Epithelial cell of esophagus (primary cell): ENCODE measurements around the gene TRAPPC12.
"Not testable (repeated sequence)": the region's sequence is repeated elsewhere in the genome, so short reads cannot be mapped to it uniquely, and the experiment has no call there.

Source experiments
- DNase-seq: peaks from one replicate; pipeline ENCODE4 v3.0.0; 2010; ENCODE audit warnings: low read depth
- H3K4me3 ChIP-seq: 2 replicates; pipeline ENCODE4 v1.5.1; 2011; ENCODE audit warnings: mild to moderate bottlenecking, low read length, control low read depth
- TF ChIP-seq, protein P1 (sequence below): IDR thresholded peaks from 2 replicates; pipeline ENCODE4 v1.5.1; 2011; ENCODE audit warnings: low read depth, mild to moderate bottlenecking, low read length, control low read depth, inconsistent platforms; ENCODE audit not compliant: insufficient read depth; ENCODE audit errors: missing control alignments

TRAPPC12 gene

GRCh38 chr2:3500326-3500899 lies 120.9 kb downstream of the TRAPPC12 start:
- no peak overlapping the region for H3K4me3 ChIP-seq
- TF ChIP-seq, protein P1, sequence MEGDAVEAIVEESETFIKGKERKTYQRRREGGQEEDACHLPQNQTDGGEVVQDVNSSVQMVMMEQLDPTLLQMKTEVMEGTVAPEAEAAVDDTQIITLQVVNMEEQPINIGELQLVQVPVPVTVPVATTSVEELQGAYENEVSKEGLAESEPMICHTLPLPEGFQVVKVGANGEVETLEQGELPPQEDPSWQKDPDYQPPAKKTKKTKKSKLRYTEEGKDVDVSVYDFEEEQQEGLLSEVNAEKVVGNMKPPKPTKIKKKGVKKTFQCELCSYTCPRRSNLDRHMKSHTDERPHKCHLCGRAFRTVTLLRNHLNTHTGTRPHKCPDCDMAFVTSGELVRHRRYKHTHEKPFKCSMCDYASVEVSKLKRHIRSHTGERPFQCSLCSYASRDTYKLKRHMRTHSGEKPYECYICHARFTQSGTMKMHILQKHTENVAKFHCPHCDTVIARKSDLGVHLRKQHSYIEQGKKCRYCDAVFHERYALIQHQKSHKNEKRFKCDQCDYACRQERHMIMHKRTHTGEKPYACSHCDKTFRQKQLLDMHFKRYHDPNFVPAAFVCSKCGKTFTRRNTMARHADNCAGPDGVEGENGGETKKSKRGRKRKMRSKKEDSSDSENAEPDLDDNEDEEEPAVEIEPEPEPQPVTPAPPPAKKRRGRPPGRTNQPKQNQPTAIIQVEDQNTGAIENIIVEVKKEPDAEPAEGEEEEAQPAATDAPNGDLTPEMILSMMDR = no peak
- DNase-seq = no peak

DNA sequence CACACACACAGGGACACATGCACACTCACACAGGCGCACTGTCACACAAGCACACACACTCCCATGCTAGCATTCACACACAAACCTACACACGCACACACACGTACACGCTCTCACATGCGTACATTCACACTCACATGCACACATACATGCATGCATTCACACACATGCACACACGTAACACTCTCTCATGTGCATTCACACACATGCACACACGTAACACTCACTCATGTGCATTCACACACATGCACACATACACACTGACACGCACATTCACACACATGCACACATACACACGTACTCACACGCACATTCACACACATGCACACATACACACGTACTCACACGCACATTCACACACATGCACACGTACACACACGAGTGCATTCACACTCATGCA lies 123.6 kb downstream of the TRAPPC12 start:
- DNase-seq = no peak
- no peak overlapping the region for H3K4me3 ChIP-seq
- TF ChIP-seq, protein P1 = no peak

DNA sequence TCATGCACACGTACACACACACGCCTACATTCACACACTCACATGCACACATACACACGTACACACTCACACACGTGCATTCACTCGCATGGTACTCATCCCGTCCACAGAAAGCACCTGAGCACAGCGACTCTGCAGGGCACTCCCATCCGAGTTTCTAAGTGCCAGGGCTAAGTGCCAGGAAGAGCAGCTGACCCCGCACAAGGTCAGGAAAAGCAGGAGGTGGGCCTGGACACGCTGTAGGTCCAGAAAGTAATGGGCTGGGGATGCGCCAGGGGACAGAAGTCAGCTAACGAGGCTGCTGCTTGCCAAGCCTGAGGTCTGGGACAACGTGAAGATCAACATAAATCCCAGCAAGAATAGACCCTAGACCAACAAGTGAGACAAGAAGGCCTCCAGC lies 124.0 kb downstream of the TRAPPC12 start:
- H3K4me3 ChIP-seq = no peak overlapping the region
- TF ChIP-seq, protein P1 = no peak
- no peak for DNase-seq

GRCh38 chr2:3504741-3505140 lies 125.2 kb downstream of the TRAPPC12 start:
- TF ChIP-seq, protein P1 = no peak

GRCh38 chr2:3505771-3506170 lies 126.3 kb downstream of the TRAPPC12 start:
- no peak for DNase-seq
- no peak overlapping the region for H3K4me3 ChIP-seq
- TF ChIP-seq, protein P1 = no peak

More at GRCh38 chr2:3504741-3505140, 125.2 kb downstream of the TRAPPC12 start:
- H3K4me3 ChIP-seq = no peak overlapping the region
- no peak for DNase-seq

DNA sequence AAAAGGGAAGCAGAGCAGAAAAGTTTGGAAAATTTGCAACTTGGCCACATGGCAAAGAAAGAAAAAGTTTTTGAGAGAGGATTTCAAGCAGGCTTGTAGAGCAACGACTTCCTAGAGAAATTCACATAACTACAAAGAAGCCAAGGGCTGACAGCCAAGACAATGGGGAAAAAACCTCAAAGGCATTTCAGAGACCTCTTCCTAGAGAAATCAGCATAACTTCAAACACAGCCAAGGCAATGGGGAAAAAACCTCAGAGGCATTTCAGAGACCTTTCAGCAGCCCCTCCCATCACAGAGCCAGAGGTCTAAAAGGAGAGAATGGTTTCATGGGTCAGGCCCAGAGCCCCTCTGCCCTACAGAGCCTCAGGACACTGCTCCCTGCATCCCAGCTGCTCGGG lies 132.6 kb downstream of the TRAPPC12 start:
- no peak overlapping the region for H3K4me3 ChIP-seq
- no peak for DNase-seq
- TF ChIP-seq, protein P1 = no peak

GRCh38 chr2:3513026-3513810 lies 133.7 kb downstream of the TRAPPC12 start:
- TF ChIP-seq, protein P1 = no peak
- no peak for DNase-seq

GRCh38 chr2:3515438-3515837 lies 135.9 kb downstream of the TRAPPC12 start:
- H3K4me3 ChIP-seq, DNase-seq: not testable (repeated sequence)

More at GRCh38 chr2:3513026-3513810, 133.7 kb downstream of the TRAPPC12 start:
- H3K4me3 ChIP-seq = no peak overlapping the region
